GM18508 (cell line): Measurements from ENCODE around the gene TEX35.
"Not testable (repeated sequence)": the region's sequence is repeated elsewhere in the genome, so short reads cannot be mapped to it uniquely, and the experiment has no call there.

Experiments used
- ATAC-seq: cut with Tn5 transposase; IDR thresholded peaks from one replicate; pipeline ENCODE4 v1.9.1; 2021; ENCODE audit warnings: moderate number of reproducible peaks; ENCODE audit not compliant: insufficient read depth, unreplicated experiment

TEX35 gene

GRCh38 chr1:178493301-178493741 is 19.6 kb upstream of the TEX35 start:
- ATAC-seq: no peak

- no peak for ATAC-seq
Observed at GRCh38 chr1:178494569-178494971, 18.3 kb upstream of the TEX35 start.

- no peak for ATAC-seq
Observed at GRCh38 chr1:178495158-178495557, 17.8 kb upstream of the TEX35 start.

DNA sequence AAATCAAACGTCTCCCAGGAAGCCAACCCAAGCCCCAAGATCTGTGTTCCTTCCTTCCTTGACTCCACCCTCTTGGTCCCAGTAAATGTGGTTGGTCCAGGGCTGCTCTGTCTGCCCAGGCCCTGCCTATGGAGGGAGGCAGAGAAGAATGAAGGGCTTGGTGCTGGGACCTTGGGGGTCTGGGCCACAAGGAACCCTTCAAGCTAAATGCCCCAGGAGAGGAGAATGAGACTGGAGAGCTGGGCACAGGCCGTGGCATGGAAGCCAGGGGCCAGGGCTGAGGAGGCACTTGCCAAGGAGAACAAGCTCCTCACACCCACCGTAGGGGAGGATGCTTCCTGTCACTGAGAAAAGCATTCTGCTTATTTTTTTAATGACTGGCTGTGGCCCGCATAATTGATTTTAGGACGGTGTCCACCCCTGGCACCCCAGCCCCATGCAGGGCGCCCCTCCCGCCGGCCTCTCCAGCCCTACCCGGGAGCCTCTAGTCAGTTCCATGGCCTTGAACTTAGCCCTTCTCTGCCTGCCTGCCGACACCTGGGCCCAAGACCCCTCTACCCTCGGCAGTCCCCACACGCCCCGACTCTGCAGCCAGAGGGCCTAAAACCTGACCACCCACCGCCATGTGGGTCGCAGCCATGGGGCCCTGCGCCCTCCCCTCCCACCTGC is 17.0 kb upstream of the TEX35 start:
- ATAC-seq: no peak

- no peak for ATAC-seq
Observed at GRCh38 chr1:178496410-178497135, 16.3 kb upstream of the TEX35 start, which contains the start of gene CLEC20A. TSS of gene CLEC20A (minus strand) at chr1:178496964. CDS start at chr1:178496939, 25 bp downstream.

DNA sequence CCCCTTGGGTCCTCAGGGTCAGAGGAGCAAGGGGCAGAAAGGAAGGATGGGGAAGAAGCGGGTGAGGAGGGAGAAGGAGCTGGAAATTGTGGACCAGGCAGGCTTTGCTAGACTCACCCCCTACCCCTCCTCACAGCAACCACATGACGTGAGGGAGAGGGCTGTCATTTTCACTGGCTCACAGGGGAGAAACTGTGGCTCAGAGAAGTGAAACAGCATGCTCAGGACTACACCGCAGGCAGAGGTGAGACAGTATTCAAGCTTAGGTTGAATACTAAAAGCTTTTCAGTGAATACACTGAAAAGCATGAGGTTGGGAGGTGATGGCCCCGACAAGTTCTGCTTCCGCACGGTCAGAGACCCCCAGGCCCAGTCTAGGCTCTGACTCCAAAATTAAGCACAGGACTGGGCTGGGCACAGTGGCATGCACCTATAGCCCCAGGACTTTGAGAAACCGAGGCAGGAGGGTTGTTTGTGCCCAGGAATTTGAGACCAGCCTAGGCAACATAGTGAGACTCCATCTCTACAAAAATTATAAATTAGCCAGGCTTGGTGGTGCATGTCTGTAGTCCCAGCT is 14.9 kb upstream of the TEX35 start:
- no peak for ATAC-seq

DNA sequence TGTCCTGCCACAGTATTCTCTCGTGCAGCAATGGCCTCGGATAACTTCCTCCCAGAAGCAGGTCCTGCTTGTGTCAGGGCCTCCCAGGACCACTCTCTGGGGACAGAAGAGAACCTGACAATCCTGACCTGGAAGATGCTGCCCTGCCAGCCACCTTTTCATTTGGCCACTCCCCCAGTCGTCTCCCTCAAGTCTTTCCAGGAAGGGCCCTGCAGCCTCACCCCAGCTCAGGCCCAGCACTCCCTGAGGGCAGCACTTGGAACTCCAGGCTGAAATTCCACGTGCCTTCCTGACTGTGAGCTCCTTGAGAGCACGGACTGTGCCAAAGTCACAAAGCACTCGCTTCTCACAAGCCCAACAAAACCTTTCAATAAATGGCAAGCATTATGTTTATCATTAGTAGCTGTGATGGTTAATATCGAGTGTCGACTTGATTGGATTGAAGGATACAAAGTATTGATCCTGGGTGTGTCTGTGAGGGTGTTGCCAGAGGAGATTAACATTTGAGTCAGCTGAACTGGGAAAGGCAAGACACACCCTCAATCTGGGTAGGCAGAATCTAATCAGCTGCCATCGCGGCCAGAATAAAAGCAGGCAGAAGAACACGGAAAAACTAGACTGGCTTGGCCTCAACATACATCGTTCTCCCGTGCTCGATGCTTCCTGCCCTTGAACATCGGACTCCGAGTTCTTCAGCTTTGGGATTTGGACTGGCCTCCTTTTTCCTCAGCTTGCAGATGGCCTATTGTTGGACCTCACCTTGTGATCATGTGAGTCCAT is 13.8 kb upstream of the TEX35 start:
- no peak for ATAC-seq

DNA sequence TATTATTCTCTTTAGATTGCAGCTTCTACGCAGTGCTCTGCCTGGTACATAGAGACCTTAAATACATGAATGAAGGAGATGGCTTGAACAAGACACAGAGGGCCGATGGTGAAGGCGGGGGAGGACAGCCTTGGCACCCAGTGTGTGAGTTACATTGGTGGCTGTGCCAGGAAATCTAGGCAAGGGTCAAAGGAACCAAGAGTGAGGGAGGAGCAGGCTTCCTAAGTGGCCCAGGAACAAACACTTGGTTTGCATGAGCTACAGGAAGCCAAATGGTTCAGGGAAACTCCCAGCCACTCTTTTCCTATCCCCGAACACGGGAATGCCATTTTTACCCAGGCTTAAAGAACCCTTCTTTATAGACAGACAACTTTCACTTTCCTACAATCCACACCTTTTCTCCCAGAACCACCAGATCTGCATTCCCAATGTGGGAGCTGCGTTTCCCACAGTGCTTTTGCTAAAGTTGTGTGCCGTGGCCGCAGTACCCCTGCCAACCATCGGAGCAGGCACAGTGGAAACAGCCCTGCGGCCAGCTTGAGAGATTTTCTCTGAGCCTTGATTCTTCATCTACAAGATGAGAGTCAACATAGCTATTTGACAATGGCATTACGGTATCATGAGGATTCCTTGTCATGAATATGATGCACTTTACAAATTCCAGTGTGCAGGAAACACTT is 12.7 kb upstream of the TEX35 start:
- ATAC-seq: no peak

DNA sequence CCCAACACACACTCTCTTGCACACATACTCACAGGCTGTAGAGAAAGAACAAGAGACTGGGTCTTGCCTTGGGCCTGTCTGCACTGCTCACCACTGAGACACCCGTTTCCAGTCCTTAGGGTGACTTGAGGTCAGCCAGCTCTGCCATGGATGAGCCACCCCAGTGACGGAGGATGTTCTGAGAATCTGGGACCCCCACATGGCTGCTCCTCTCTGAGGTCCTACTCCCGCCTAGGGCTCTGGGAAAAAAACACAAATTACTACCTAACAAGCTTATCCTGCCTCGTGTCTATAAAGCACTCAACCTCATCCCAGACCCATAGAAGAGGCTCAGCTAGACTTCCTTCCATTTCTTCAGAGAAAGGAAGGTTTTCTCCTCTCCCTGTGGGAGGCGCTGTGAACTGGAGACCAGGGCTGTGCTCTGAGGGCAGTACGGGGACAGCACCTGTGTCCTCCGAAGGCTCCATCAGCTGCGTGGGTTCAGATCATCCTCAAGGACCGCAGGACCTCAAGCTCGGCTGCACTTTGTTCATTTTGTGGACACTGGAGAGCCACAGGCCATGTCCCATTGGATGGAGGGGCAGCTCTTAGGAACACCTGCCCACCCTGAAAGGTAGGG is 11.9 kb upstream of the TEX35 start:
- ATAC-seq: no peak

DNA sequence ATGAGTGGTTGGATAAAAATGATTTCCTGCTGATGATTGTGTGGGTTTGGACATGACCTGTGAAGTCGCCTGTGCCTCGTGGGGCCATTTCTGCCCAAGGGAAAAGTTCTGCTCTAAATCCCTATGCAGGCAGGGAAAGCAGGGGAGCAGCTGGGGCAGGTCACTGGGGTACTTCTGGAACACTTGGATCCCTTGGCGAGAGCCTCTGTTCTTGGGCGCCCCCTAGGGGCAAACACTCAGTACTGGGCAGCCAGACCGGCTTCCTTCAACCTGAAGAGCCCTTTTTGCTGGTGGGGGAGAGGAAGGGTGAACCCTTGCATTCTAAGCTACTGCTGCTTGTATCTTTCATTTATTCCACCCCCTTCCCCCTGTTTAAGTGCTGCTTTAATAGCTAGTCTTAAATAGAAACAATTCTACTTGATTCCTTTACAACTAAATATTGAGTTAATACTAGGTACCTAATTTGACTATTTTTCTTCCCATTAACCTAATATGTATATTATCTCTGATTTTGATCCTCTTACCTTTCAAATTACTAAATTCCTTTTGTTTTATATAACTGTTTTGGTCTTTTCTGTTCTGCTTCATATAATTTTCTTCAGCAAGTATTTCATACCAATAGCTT is 11.1 kb upstream of the TEX35 start:
- ATAC-seq: no peak

DNA sequence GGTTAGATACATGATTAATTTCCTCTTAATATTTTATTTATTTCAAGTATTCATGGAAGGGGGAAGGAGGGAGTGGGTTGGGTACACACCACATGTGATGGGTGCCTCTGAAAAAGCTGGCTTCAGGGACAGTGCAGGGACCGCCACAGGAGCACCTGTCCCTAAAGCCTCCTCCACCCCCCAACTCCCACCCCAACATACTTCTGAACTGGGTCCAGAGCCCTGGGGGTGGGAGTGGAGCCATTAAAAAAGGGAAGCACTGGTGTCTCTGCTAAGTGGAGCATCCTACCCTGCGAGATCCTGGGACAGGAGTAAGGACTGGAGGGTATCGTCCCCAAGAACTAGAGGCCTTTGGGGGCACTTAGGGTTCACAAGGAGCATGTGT is 10.6 kb upstream of the TEX35 start:
- no peak for ATAC-seq

DNA sequence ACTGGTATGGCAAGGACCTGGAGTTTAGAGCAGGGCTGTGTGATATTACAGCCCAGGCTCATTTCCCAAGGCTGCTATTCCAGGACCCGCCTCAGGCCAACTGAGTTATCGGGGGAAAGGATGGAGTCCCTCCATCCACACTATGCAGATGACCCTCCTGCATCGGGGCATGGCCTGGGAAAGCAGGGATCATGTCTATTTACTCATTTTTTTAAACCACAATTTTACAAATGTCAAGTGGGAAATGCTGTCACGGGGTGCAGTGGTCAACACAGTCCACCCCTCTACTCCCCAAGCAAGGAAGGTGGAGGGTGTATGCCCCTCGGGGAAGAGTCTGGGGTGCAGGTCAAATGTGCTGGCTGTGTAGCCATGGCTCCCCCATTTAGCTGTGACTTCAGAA is 10.1 kb upstream of the TEX35 start:
- ATAC-seq: no peak

- not testable (repeated sequence) for ATAC-seq
Observed at GRCh38 chr1:178503316-178503715, 9.6 kb upstream of the TEX35 start.

DNA sequence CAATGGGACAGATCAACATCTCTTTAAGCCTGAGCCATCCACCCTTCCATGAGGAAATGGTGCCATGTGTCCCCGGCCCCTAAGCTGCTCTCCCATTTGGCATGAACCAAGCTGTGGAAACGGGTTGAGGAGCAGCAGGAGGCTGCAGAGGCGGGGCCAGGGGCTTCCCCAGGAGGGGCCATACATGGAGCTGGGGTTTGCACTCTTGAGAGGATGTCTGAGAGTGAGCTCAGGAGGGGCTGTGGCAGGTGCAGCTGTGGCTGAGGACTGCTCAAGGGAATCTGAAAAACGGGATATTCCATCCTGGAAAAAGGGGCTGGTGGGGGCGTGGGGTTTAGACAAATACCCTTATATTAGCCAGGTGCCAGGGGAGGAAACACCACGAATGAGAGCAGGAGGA is 9.1 kb upstream of the TEX35 start:
- ATAC-seq: no peak

DNA sequence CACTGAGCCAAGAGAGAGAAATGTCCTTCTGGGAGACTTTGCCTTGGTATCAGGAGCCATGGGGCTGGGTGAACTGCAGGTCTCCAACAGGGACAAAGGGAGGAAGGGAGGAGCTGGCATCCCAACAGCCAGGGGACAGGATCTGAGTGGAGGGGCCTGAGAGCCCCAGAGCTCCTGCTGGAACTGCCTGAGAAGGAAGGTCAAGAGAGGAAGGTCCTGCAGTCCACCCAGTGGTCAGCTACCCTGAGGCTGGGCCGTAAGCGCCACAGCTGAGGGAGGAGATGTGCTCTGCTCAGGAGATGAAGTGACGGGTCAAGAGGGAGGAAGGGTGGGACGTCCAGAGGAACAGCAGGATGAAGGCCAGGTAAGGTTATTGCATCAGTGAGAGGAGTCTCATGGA is 8.6 kb upstream of the TEX35 start:
- ATAC-seq: no peak

GRCh38 chr1:178506177-178506576 is 6.7 kb upstream of the TEX35 start:
- ATAC-seq: no peak

GRCh38 chr1:178506669-178507068 is 6.2 kb upstream of the TEX35 start:
- no peak for ATAC-seq

- ATAC-seq: no peak
Observed at GRCh38 chr1:178509414-178510007, 3.4 kb upstream of the TEX35 start.

- ATAC-seq: no peak
Observed at GRCh38 chr1:178510155-178510554, 2.8 kb upstream of the TEX35 start.
